IMR-90 (cell line): Measurements from ENCODE around the gene SESN1. TPM values are rescaled to one million over a fixed set of nuclear protein-coding genes. Genes with fewer than 3 reads are reported as not detected.

Source experiments
- ATAC-seq: fragments of 200-7000 bp; cut with Tn5 transposase; 2 replicates; pipeline ENCODE4 v1.9.1; 2020; ENCODE audit warnings: low read depth, mild to moderate bottlenecking, moderate library complexity
- BruUV-seq: library from RNA; stranded (reverse); fragments of 400-500 nt; replicated peaks from 2 replicates; lab custom pipeline; 2021; lab: Mats Ljungman, UMichigan
- CTCF ChIA-PET: fragments of 300-600 bp; formaldehyde crosslinking; extraction: SDS; loops from one replicate; lab custom pipeline; 2021; ENCODE audit warnings: antibody characterized with exemption; lab: Yijun Ruan, JAX
- POLR2A ChIA-PET: fragments of 300-600 bp; sonication (Branson Sonifier 250); formaldehyde crosslinking; loops from one replicate; lab custom pipeline; 2022; ENCODE audit warnings: antibody characterized with exemption; ENCODE audit not compliant: unreplicated experiment; lab: Charles Lee
- DNase-seq: peaks from one replicate; pipeline ENCODE4 v3.0.0; 2013
- H2AFZ ChIP-seq: replicated peaks from 2 replicates; pipeline ENCODE3; 2013; ENCODE audit warnings: low read length, mild to moderate bottlenecking; ENCODE audit not compliant: poor library complexity
- H2AK5ac ChIP-seq: 2 replicates; pipeline ENCODE4 v1.6.1; 2013; ENCODE audit warnings: low read depth, low read length, inconsistent platforms
- H2AK9ac ChIP-seq: replicated peaks from 2 replicates; pipeline ENCODE3; 2013; ENCODE audit warnings: mild to moderate bottlenecking, low read depth, low read length, moderate library complexity; ENCODE audit not compliant: poor library complexity
- H2BK120ac ChIP-seq: 2 replicates; pipeline ENCODE4 v1.6.1; 2013; ENCODE audit warnings: low read depth, low read length, inconsistent platforms
- H2BK15ac ChIP-seq: 3 replicates; pipeline ENCODE4 v1.6.1; 2013; ENCODE audit warnings: low read depth, low read length, inconsistent platforms
- H2BK20ac ChIP-seq: 2 replicates; pipeline ENCODE4 v1.6.1; 2013; ENCODE audit warnings: low read depth, mild to moderate bottlenecking, inconsistent platforms, low read length, moderate library complexity
- H2BK5ac ChIP-seq: 2 replicates; pipeline ENCODE4 v1.6.1; 2013; ENCODE audit warnings: mild to moderate bottlenecking, low read depth, low read length, inconsistent platforms; ENCODE audit not compliant: poor library complexity, severe bottlenecking
- H3K14ac ChIP-seq: replicated peaks from 2 replicates; pipeline ENCODE4 v1.6.1; 2013; ENCODE audit warnings: low read depth, low read length, inconsistent platforms
- H3K18ac ChIP-seq: 2 replicates; pipeline ENCODE4 v1.6.1; 2013; ENCODE audit warnings: low read depth, low read length, control low read depth
- H3K23ac ChIP-seq: 2 replicates; pipeline ENCODE4 v1.6.1; 2013; ENCODE audit warnings: low read depth, low read length, inconsistent platforms
- H3K27ac ChIP-seq: 2 replicates; pipeline ENCODE4 v1.5.1; 2013; ENCODE audit warnings: mild to moderate bottlenecking, control low read depth, low read length; ENCODE audit not compliant: insufficient read depth
- H3K27me3 ChIP-seq: 2 replicates; pipeline ENCODE4 v1.6.1; 2013; ENCODE audit warnings: low read length; ENCODE audit not compliant: control insufficient read depth, insufficient read depth
- H3K36me3 ChIP-seq: 2 replicates; pipeline ENCODE4 v1.6.1; 2013; ENCODE audit warnings: low read length, mixed read lengths; ENCODE audit not compliant: control insufficient read depth, insufficient read depth
- H3K4ac ChIP-seq: 2 replicates; pipeline ENCODE4 v1.6.1; 2013; ENCODE audit warnings: low read depth, low read length, inconsistent platforms
- H3K4me1 ChIP-seq: 2 replicates; pipeline ENCODE4 v1.6.1; 2013; ENCODE audit warnings: low read length, mixed read lengths; ENCODE audit not compliant: control insufficient read depth, insufficient read depth
- H3K4me2 ChIP-seq: 2 replicates; pipeline ENCODE4 v1.6.1; 2013; ENCODE audit warnings: low read depth, mild to moderate bottlenecking, control low read depth, low read length, moderate library complexity
- H3K4me3 ChIP-seq: 2 replicates; pipeline ENCODE4 v1.5.1; 2013; ENCODE audit warnings: low read depth, mild to moderate bottlenecking, control low read depth, low read length, moderate library complexity; ENCODE audit not compliant: insufficient read depth
- H3K56ac ChIP-seq: 2 replicates; pipeline ENCODE4 v1.6.1; 2013; ENCODE audit warnings: low read length, inconsistent platforms; ENCODE audit not compliant: insufficient read depth; ENCODE audit errors: extremely low read depth
- H3K79me1 ChIP-seq, 2 experiments: 2 replicates each; pipeline ENCODE4 v1.6.1; 2013; ENCODE audit warnings: low read length in 2 of 2, inconsistent platforms in 1 of 2, low read depth in 1 of 2
- H3K9ac ChIP-seq: 2 replicates; pipeline ENCODE4 v1.6.1; 2013; ENCODE audit warnings: low read depth, low read length, control low read depth
- H3K9me1 ChIP-seq: 2 replicates; pipeline ENCODE4 v1.6.1; 2013; ENCODE audit warnings: low read length, inconsistent platforms; ENCODE audit not compliant: insufficient read depth
- H3K9me3 ChIP-seq: 2 replicates; pipeline ENCODE4 v1.6.1; 2013; ENCODE audit warnings: low read length; ENCODE audit not compliant: control insufficient read depth, insufficient read depth
- H4K20me1 ChIP-seq: 2 replicates; pipeline ENCODE4 v1.6.1; 2013; ENCODE audit warnings: low read length, inconsistent platforms; ENCODE audit not compliant: insufficient read depth
- H4K5ac ChIP-seq: 2 replicates; pipeline ENCODE4 v1.6.1; 2013; ENCODE audit warnings: mild to moderate bottlenecking, low read depth, low read length, control low read depth
- H4K8ac ChIP-seq, 2 experiments: 2 replicates each; pipeline ENCODE4 v1.6.1; 2013; ENCODE audit warnings: low read depth in 2 of 2, low read length in 2 of 2, control low read depth in 1 of 2, inconsistent platforms in 1 of 2
- H4K91ac ChIP-seq: 2 replicates; pipeline ENCODE4 v1.6.1; 2013; ENCODE audit warnings: low read depth, low read length, inconsistent platforms; ENCODE audit not compliant: insufficient read depth
- BHLHE40 ChIP-seq: fragments of 150-350 bp; IDR thresholded peaks from 2 replicates; pipeline ENCODE4 v1.6.1; 2016; ENCODE audit warnings: mild to moderate bottlenecking, low read depth, low read length
- CEBPB ChIP-seq: IDR thresholded peaks from 2 replicates; pipeline ENCODE4 v1.6.1; 2012; ENCODE audit warnings: low read depth, low read length, improper control_type of control experiment
- CHD1 ChIP-seq: IDR thresholded peaks from 2 replicates; pipeline ENCODE4 v1.6.1; 2012; ENCODE audit warnings: low read depth, low read length, improper control_type of control experiment
- CTCF ChIP-seq: conservative IDR thresholded peaks from 2 replicates; pipeline ENCODE4 v1.5.1; 2012; ENCODE audit warnings: mild to moderate bottlenecking, low read depth, low read length, improper control_type of control experiment
- ELK1 ChIP-seq: fragments of 150-350 bp; IDR thresholded peaks from 2 replicates; pipeline ENCODE4 v1.6.1; 2016; ENCODE audit warnings: low read depth, mild to moderate bottlenecking, low read length, moderate library complexity, borderline replicate concordance
- FOS ChIP-seq: fragments of 150-350 bp; IDR thresholded peaks from 2 replicates; pipeline ENCODE4 v1.6.1; 2016; ENCODE audit warnings: low read depth, low read length
- MAFK ChIP-seq: IDR thresholded peaks from 2 replicates; pipeline ENCODE4 v1.6.1; 2012; ENCODE audit warnings: low read depth, low read length, improper control_type of control experiment
- MAZ ChIP-seq: IDR thresholded peaks from 2 replicates; pipeline ENCODE4 v1.6.1; 2012; ENCODE audit warnings: low read depth, mild to moderate bottlenecking, low read length, improper control_type of control experiment, moderate library complexity, borderline replicate concordance
- MXI1 ChIP-seq: IDR thresholded peaks from 2 replicates; pipeline ENCODE4 v1.6.1; 2012; ENCODE audit warnings: low read depth, mild to moderate bottlenecking, low read length, moderate library complexity, borderline replicate concordance
- NFE2L2 ChIP-seq: fragments of 150-350 bp; IDR thresholded peaks from 2 replicates; pipeline ENCODE4 v1.6.1; 2016; ENCODE audit warnings: low read depth, mild to moderate bottlenecking, low read length
- POLR2A ChIP-seq: IDR thresholded peaks from 2 replicates; pipeline ENCODE4 v1.6.1; 2012; ENCODE audit warnings: mild to moderate bottlenecking, low read depth, low read length
- RAD21 ChIP-seq: IDR thresholded peaks from 2 replicates; pipeline ENCODE4 v1.6.1; 2012; ENCODE audit warnings: low read length, improper control_type of control experiment
- RCOR1 ChIP-seq: IDR thresholded peaks from 2 replicates; pipeline ENCODE4 v1.6.1; 2012; ENCODE audit warnings: mild to moderate bottlenecking, low read length, improper control_type of control experiment; ENCODE audit not compliant: insufficient replicate concordance
- RFX5 ChIP-seq: IDR thresholded peaks from 2 replicates; pipeline ENCODE4 v1.8.0; 2012; ENCODE audit warnings: low read depth, mild to moderate bottlenecking, low read length, moderate library complexity
- SMC3 ChIP-seq: fragments of 150-350 bp; IDR thresholded peaks from 2 replicates; pipeline ENCODE4 v1.6.1; 2016; ENCODE audit warnings: low read depth, mild to moderate bottlenecking, antibody characterized with exemption, low read length, moderate library complexity
- USF2 ChIP-seq: fragments of 150-350 bp; IDR thresholded peaks from 2 replicates; pipeline ENCODE4 v1.6.1; 2017; ENCODE audit warnings: mild to moderate bottlenecking, antibody characterized with exemption, low read length, low read depth
- WGBS, 2 experiments: methylation state at CpG; one replicate each; pipeline versions ENCODE4 v1.1.5 to v1.1.7; 2013; ENCODE audit warnings: missing lambda C conversion rate in 2 of 2; ENCODE audit not compliant: insufficient read length in 1 of 2; ENCODE audit errors: extremely low coverage in 2 of 2; 5-methylcytosine and 5-hydroxymethylcytosine counted together
- dilution Hi-C: fragments of 300-500 bp; cut with HindIII; formaldehyde crosslinking; loops from one replicate; pipeline ENCODE4 v1.14.3; 2018; ENCODE audit warnings: low sequenced_read_pairs; ENCODE audit not compliant: unreplicated experiment
- in situ Hi-C: fragments of 300-500 bp; cut with MboI; formaldehyde crosslinking; loops from 3 replicates; pipeline ENCODE4 v1.14.3; 2019; ENCODE audit warnings: low sequenced_read_pairs, inconsistent platforms, mixed read lengths
- intact Hi-C: fragments of 100-400 bp; cut with micrococcal nuclease; formaldehyde crosslinking; loops from 2 replicates; pipeline ENCODE4 v1.10.0; 2022
- polyA plus RNA-seq, 3 experiments: library from polyadenylated mRNA; depleted of rRNA; stranded (reverse); fragments of >200 nt; gene quantifications; 2 replicates each; pipeline ENCODE4 v1.2.3, GENCODE V29; 2012; ENCODE audit warnings: low replicate concordance in 1 of 3
- total RNA-seq: library from RNA; depleted of rRNA; stranded (reverse); fragments of >200 nt; gene quantifications from 2 replicates; pipeline ENCODE4 v1.2.3, GENCODE V29; 2012

The SESN1 gene
- total and polyA plus RNA-seq, 2 of the 4 experiments (the other 2 are of a cell fraction), result 9.7 to 16.7 TPM

- Histone ChIP-seq H2BK120ac (no peak overlapping the region), H2BK20ac (no peak overlapping the region), H2AK5ac (no peak overlapping the region), H4K5ac (no peak overlapping the region), H3K4me3 (no peak overlapping the region), H3K23ac (no peak overlapping the region), H3K36me3 (no peaks in the 10 kb centered on the region), H3K56ac (no peak overlapping the region), H3K27ac (no peak overlapping the region), H3K4me1 (0 out of 2 replicates have a peak, but pooled peaks cover 2% of the 10 kb centered on the region), H3K9me3 (no peaks in the 10 kb centered on the region), H3K4ac (no peak overlapping the region), H3K14ac (no peak overlapping the region), H4K91ac (no peak overlapping the region), H2BK15ac (no peak overlapping the region), H2AK9ac (no peak overlapping the region), H3K18ac (no peak overlapping the region), H4K20me1 (no peaks in the 10 kb centered on the region), H3K27me3 (no peaks in the 10 kb centered on the region), H3K4me2 (no peak overlapping the region), H3K9ac (no peak overlapping the region), H3K9me1 (no peaks in the 10 kb centered on the region), H4K8ac (no peak overlapping the region), H2BK5ac (no peak overlapping the region), H3K79me1 (peaks cover 17 to 28% of the 10 kb centered on the region in 2 experiments), H2AFZ (no peak overlapping the region)
- TF ChIP-seq RFX5 (no peak), USF2 (no peak), RCOR1 (no peak), MXI1 (no peak), NFE2L2 (no peak), RAD21 (no peak), ELK1 (no peak), MAFK (no peak), POLR2A (no peak), CTCF (no peak), SMC3 (no peak), CEBPB (no peak), MAZ (no peak), FOS (no peak), CHD1 (no peak), BHLHE40 (no peak)
- ATAC-seq, result no peak
- CTCF ChIA-PET, result no interaction called here
- intact Hi-C loops, result no loop called here
- POLR2A ChIA-PET, result no interaction called here
- in situ Hi-C loops, result no loop called here
- no TSS peak for BruUV-seq
- no CpG with 5 or more reads among the region's 5 CpGs for WGBS, 2 experiments
- dilution Hi-C loops, result no loop called here
- no peak for DNase-seq
Observed at GRCh38 chr6:109118337-109118736, 23.7 kb upstream of the SESN1 start.
